ENCODE data around the gene FEZ2. TPM values are rescaled to one million over a fixed set of nuclear protein-coding genes. Genes with fewer than 3 reads are reported as not detected.

The FEZ2 gene
- total and polyA plus RNA-seq, 10 of the 15 experiments (the other 5 are each of a cell fraction or from before 2014, with no cell fraction given), result 3.0 to 15.4 (median 6.6) TPM

GRCh38 chr2:36634981-36635597 is 37.1 kb upstream of the FEZ2 start (continued):
- TF ChIP-seq ZNF207 (IDR thresholded peaks at IDR 0.05; ENCODE audit: borderline replicate concordance) (no peak), E4F1 (IDR thresholded peaks at IDR 0.05; ENCODE audit: borderline replicate concordance, partially characterized antibody) (no peak), SUPT20H (IDR thresholded peaks at IDR 0.05; ENCODE audit: borderline replicate concordance, control insufficient read depth, low read depth, low read length) (no peak), SPI1 (IDR thresholded peaks at IDR 0.05; ENCODE audit: borderline replicate concordance, insufficient read depth, low read depth, low read length) (no peak), NRF1 (conservative IDR thresholded peaks at IDR 0.05; ENCODE audit: low read depth, low read length) (no peak)

- no TSS peak for BruUV-seq (replicated peaks)
- ChIA-PET CTCF (no interaction called here), SMC1A (ENCODE audit: uncharacterized antibody, unreplicated experiment) (no interaction called here), RAD21 (ENCODE audit: unreplicated experiment) (no interaction called here), POLR2A (no interaction called here)
- Histone ChIP-seq H3K79me2 (ENCODE audit: control insufficient read depth, insufficient read depth, low read length) (no peaks in the 10 kb centered on the region), H3K27ac (ENCODE audit: control insufficient read depth, insufficient read depth) (no peak overlapping the region), H4K20me1 (ENCODE audit: control insufficient read depth, insufficient read depth) (no peaks in the 10 kb centered on the region), H3K4me2 (ENCODE audit: control insufficient read depth, insufficient read depth) (no peak overlapping the region), H3K36me3 (ENCODE audit: control insufficient read depth in 2 of 2, insufficient read depth in 2 of 2, low read length in 1 of 2) (no peaks in the 10 kb centered on the region), H3K9ac (ENCODE audit: control insufficient read depth, insufficient read depth, low read length) (no peak overlapping the region), H3K9me3 (replicated peaks; ENCODE audit: control insufficient read depth, insufficient read depth, low read length) (no peaks in the 10 kb centered on the region; the same call in 2 of the 3 replicates), H3K4me1 (ENCODE audit: control insufficient read depth, insufficient read depth, low read length) (no peaks in the 10 kb centered on the region), H3K27me3 (replicated peaks in 1 of 2; ENCODE audit: control insufficient read depth in 2 of 2, insufficient read depth in 2 of 2, low read length in 1 of 2) (no peaks in the 10 kb centered on the region), H3K4me3 (no peak overlapping the region), H2AFZ (ENCODE audit: control insufficient read depth, low read depth, low read length) (no peak overlapping the region)
- no peak for TF ChIP-seq STAT1 (conservative IDR thresholded peaks at IDR 0.05)
- no peak for TF ChIP-seq MAX (IDR thresholded peaks at IDR 0.05; ENCODE audit: low read depth, low read length)
- TF ChIP-seq BCL3 (IDR thresholded peaks at IDR 0.05; ENCODE audit: borderline replicate concordance, insufficient read depth, low read depth, low read length, poor library complexity, severe bottlenecking), result no peak
- no peak for TF ChIP-seq ZNF622 (IDR thresholded peaks at IDR 0.05)
- 44% methylated on average over 2 of the region's 2 CpGs for WGBS (ENCODE audit: insufficient coverage, insufficient replicate concordance, low lambda C conversion rate, missing lambda C conversion rate)
- intact Hi-C loops (cut with micrococcal nuclease; ENCODE audit: unreplicated experiment) (no loop called here), in situ Hi-C loops (cut with MboI) (no loop called here)
- FAIRE-seq (no peak), DNase-seq (ENCODE audit: low read depth, low spot score) (no peak), ATAC-seq (no peak)
Measured at GRCh38 chr2:36633470-36634092, 35.6 kb upstream of the FEZ2 start.

Measured in GM12878 (cell line).